Liver (tissue), 9 donors: ENCODE results near the gene CCDC6. TPM values are rescaled to one million over a fixed set of nuclear protein-coding genes. Genes with fewer than 3 reads are reported as not detected.

Experiments
- DNase-seq: peaks from one replicate; pipeline ENCODE4 v3.0.0-alpha.2; 2017; ENCODE audit warnings: low spot score
- H3K27ac ChIP-seq, 2 donors: one replicate each; pipeline ENCODE4 v1.7.0; 2013; ENCODE audit warnings: inconsistent platforms in 2 of 2, low read length in 2 of 2, control low read depth in 1 of 2, low read depth in 1 of 2, mild to moderate bottlenecking in 1 of 2
- H3K27me3 ChIP-seq, 4 donors: one replicate each; pipeline versions ENCODE4 v1.6.1 to v1.7.0; 2013; ENCODE audit warnings: low read length in 3 of 4, inconsistent platforms in 1 of 4, mild to moderate bottlenecking in 1 of 4, moderate library complexity in 1 of 4; ENCODE audit not compliant: control insufficient read depth in 4 of 4, insufficient read depth in 4 of 4
- H3K36me3 ChIP-seq, 4 donors: one replicate each; pipeline versions ENCODE4 v1.6.1 to v1.7.0; 2013; ENCODE audit warnings: low read length in 3 of 4, mild to moderate bottlenecking in 3 of 4, low read depth in 1 of 4, moderate library complexity in 1 of 4; ENCODE audit not compliant: control insufficient read depth in 4 of 4, insufficient read depth in 3 of 4
- H3K4me1 ChIP-seq, 4 donors: one replicate each; pipeline versions ENCODE4 v1.6.1 to v1.7.0; 2013; ENCODE audit warnings: low read length in 3 of 4, mild to moderate bottlenecking in 3 of 4, moderate library complexity in 1 of 4; ENCODE audit not compliant: control insufficient read depth in 4 of 4, insufficient read depth in 4 of 4
- H3K4me3 ChIP-seq, 3 donors: one replicate each; pipeline versions ENCODE4 v1.6.1 to v1.7.0; 2013; ENCODE audit warnings: low read length in 3 of 3, control low read depth in 1 of 3, low read depth in 1 of 3, mild to moderate bottlenecking in 1 of 3
- H3K9ac ChIP-seq, 2 donors: one replicate each; pipeline ENCODE4 v1.7.0; 2013; ENCODE audit warnings: low read length in 2 of 2, mild to moderate bottlenecking in 2 of 2, moderate library complexity in 2 of 2, control low read depth in 1 of 2, low read depth in 1 of 2
- H3K9me3 ChIP-seq, 4 donors: one replicate each; pipeline versions ENCODE4 v1.6.1 to v1.7.0; 2013; ENCODE audit warnings: low read length in 3 of 4; ENCODE audit not compliant: control insufficient read depth in 4 of 4
- ATF3 ChIP-seq: IDR thresholded peaks from 2 replicates; pipeline ENCODE4 v1.6.1; 2016; ENCODE audit warnings: antibody characterized with exemption
- CTCF ChIP-seq: fragments of 150-350 bp; IDR thresholded peaks from 2 replicates; pipeline ENCODE4 v1.5.1; 2017; ENCODE audit warnings: improper control_type of control experiment, low read depth, low read length; ENCODE audit not compliant: missing input control
- EGR1 ChIP-seq, 2 donors: IDR thresholded peaks; 2 replicates each; pipeline ENCODE4 v1.6.1; 2016 to 2018; ENCODE audit warnings: antibody characterized with exemption in 2 of 2, low read depth in 2 of 2
- FOXA1 ChIP-seq: IDR thresholded peaks from 2 replicates; pipeline ENCODE4 v1.6.1; 2016; ENCODE audit warnings: antibody characterized with exemption
- FOXA2 ChIP-seq: IDR thresholded peaks from 2 replicates; pipeline ENCODE4 v1.6.1; 2016; ENCODE audit warnings: antibody characterized with exemption
- GABPA ChIP-seq, 2 donors: IDR thresholded peaks in 1 of 2; conservative IDR thresholded peaks in 1 of 2; 2 replicates each; pipeline ENCODE4 v1.6.1; 2016; ENCODE audit warnings: antibody characterized with exemption in 2 of 2, mild to moderate bottlenecking in 1 of 2, moderate library complexity in 1 of 2
- HNF4A ChIP-seq, 2 donors: conservative IDR thresholded peaks; 2 replicates each; pipeline ENCODE4 v1.6.1; 2016; ENCODE audit warnings: antibody characterized with exemption in 2 of 2, mild to moderate bottlenecking in 2 of 2
- HNF4G ChIP-seq: IDR thresholded peaks from 2 replicates; pipeline ENCODE4 v1.6.1; 2016; ENCODE audit warnings: antibody characterized with exemption
- JUND ChIP-seq, 2 donors: IDR thresholded peaks; 2 replicates each; pipeline ENCODE4 v1.6.1; 2016; ENCODE audit warnings: antibody characterized with exemption in 2 of 2
- MAX ChIP-seq: IDR thresholded peaks from 2 replicates; pipeline ENCODE4 v1.6.1; 2016; ENCODE audit warnings: antibody characterized with exemption
- RXRA ChIP-seq, 2 donors: IDR thresholded peaks; 2 replicates each; pipeline ENCODE4 v1.6.1; 2017 to 2018; ENCODE audit warnings: antibody characterized with exemption in 2 of 2, mild to moderate bottlenecking in 1 of 2
- SP1 ChIP-seq: IDR thresholded peaks from 2 replicates; pipeline ENCODE4 v1.6.1; 2018; ENCODE audit warnings: antibody characterized with exemption, mild to moderate bottlenecking
- TAF1 ChIP-seq: conservative IDR thresholded peaks from 2 replicates; pipeline ENCODE4 v1.6.1; 2016; ENCODE audit warnings: antibody characterized with exemption, mild to moderate bottlenecking
- YY1 ChIP-seq: IDR thresholded peaks from 2 replicates; pipeline ENCODE4 v1.6.1; 2016; ENCODE audit warnings: antibody characterized with exemption, mild to moderate bottlenecking
- ZBTB33 ChIP-seq: IDR thresholded peaks from 2 replicates; pipeline ENCODE4 v1.6.1; 2016; ENCODE audit warnings: antibody characterized with exemption
- WGBS: extraction: QIAGEN DNeasy Blood & Tissue Kit; methylation state at CpG from one replicate; pipeline ENCODE4 v1.1.7; 2013; 5-methylcytosine and 5-hydroxymethylcytosine counted together
- polyA plus RNA-seq, 2 donors: library from polyadenylated mRNA; stranded (reverse) in 1 of 2; unstranded in 1 of 2; fragments of 200-250 nt in 1 of 2; fragments of >200 nt in 1 of 2; fragmentation: Nextera tagmentation in 1 of 2; extraction: Ambion mirVana in 1 of 2; gene quantifications; one replicate each; pipeline versions ENCODE4 v1.2.1 to v1.2.3, GENCODE V29; 2013 to 2015
- total RNA-seq, 2 donors: library from RNA; depleted of rRNA; stranded (reverse); fragments of >200 nt; gene quantifications; one replicate each; pipeline ENCODE4 v1.2.3, GENCODE V29; 2014
- donor health status: healthy.
- donor health status: healthy.
- donor health status: healthy.
- donor health status: healthy.
- donor health status: healthy.

The CCDC6 gene
- total and polyA plus RNA-seq, 4 donors = 4.7 to 14.3 (median 8.8) TPM

GRCh38 chr10:59771162-59771807, 135.1 kb downstream of the CCDC6 start:
- Histone ChIP-seq H3K9ac (no peak overlapping the region), H3K36me3 (no peaks in the 10 kb centered on the region), H3K27me3 (no peaks in the 10 kb centered on the region), H3K9me3 (no peaks in the 10 kb centered on the region), H3K4me1 (no peaks in the 10 kb centered on the region), H3K27ac (no peak overlapping the region), H3K4me3 (no peak overlapping the region)
- DNase-seq = no peak
- no peak for TF ChIP-seq GABPA (IDR thresholded peaks at IDR 0.05 in 1 of 2, conservative IDR thresholded peaks at IDR 0.05 in 1 of 2)
- WGBS = 86% methylated on average over 7 of the region's 7 CpGs

GRCh38 chr10:59770689-59771088, 135.7 kb downstream of the CCDC6 start:
- DNase-seq = no peak
- no peak overlapping the region for H3K9ac ChIP-seq
- 96% methylated on average over 11 of the region's 11 CpGs for WGBS
- no peaks in the 10 kb centered on the region for H3K27me3 ChIP-seq
- no peak for TF ChIP-seq TAF1
- TF ChIP-seq FOXA1 = no peak
- H3K27ac ChIP-seq = no peak overlapping the region
- H3K9me3 ChIP-seq = no peaks in the 10 kb centered on the region
- H3K36me3 ChIP-seq = no peaks in the 10 kb centered on the region
- no peak overlapping the region for H3K4me3 ChIP-seq
- H3K4me1 ChIP-seq = no peaks in the 10 kb centered on the region

GRCh38 chr10:59762505-59762904, 143.9 kb downstream of the CCDC6 start:
- H3K27me3 ChIP-seq = no peaks in the 10 kb centered on the region
- H3K27ac ChIP-seq = no peak overlapping the region
- no peak for DNase-seq
- TF ChIP-seq EGR1 (IDR thresholded peaks at IDR 0.05; ENCODE audit: low read depth in 2 of 2) (no peak), YY1 (no peak), SP1 (no peak), CTCF (no peak), FOXA1 (no peak), ATF3 (no peak)
- no peaks in the 10 kb centered on the region for H3K36me3 ChIP-seq
- peaks cover 0 to 1% (median 0%) of the 10 kb centered on the region in 4 donors for H3K9me3 ChIP-seq
- no peak overlapping the region for H3K4me3 ChIP-seq
- WGBS = 58% methylated on average over 2 of the region's 2 CpGs
- H3K4me1 ChIP-seq = no peaks in the 10 kb centered on the region
- no peak overlapping the region for H3K9ac ChIP-seq

GRCh38 chr10:59757966-59758365, 148.4 kb downstream of the CCDC6 start:
- Histone ChIP-seq H3K36me3 (no peaks in the 10 kb centered on the region), H3K4me3 (no peak overlapping the region), H3K9me3 (peaks cover 0 to 1% (median 0%) of the 10 kb centered on the region in 4 donors), H3K4me1 (no peaks in the 10 kb centered on the region), H3K27ac (no peak overlapping the region), H3K27me3 (no peaks in the 10 kb centered on the region), H3K9ac (no peak overlapping the region)
- DNase-seq = no peak
- 69% methylated on average over 3 of the region's 3 CpGs for WGBS
- TF ChIP-seq ATF3 (no peak), ZBTB33 (no peak), TAF1 (no peak), FOXA2 (no peak), EGR1 (IDR thresholded peaks at IDR 0.05; ENCODE audit: low read depth in 2 of 2) (no peak), GABPA (IDR thresholded peaks at IDR 0.05 in 1 of 2, conservative IDR thresholded peaks at IDR 0.05 in 1 of 2) (no peak), HNF4A (conservative IDR thresholded peaks at IDR 0.05) (no peak), HNF4G (no peak), YY1 (no peak), RXRA (IDR thresholded peaks at IDR 0.05) (no peak), SP1 (no peak), CTCF (no peak), JUND (IDR thresholded peaks at IDR 0.05) (no peak), FOXA1 (no peak), MAX (no peak)
